Breast epithelium (tissue), 3 donors: Measurements from ENCODE around the gene FAM222A.

Experiments used
- POLR2A ChIP-seq: fragments of 450-650 bp; IDR thresholded peaks from one replicate; pipeline ENCODE4 v1.6.1; 2016; ENCODE audit warnings: antibody characterized with exemption, mild to moderate bottlenecking, moderate library complexity
- POLR2AphosphoS5 ChIP-seq, 3 donors: sonication (generic); formaldehyde crosslinking; IDR thresholded peaks; one replicate each; pipeline ENCODE4 v1.6.1; 2017; ENCODE audit warnings: antibody characterized with exemption in 3 of 3
- TF ChIP-seq, protein P1 (sequence below), 3 donors: fragments of 450-650 bp; IDR thresholded peaks; one replicate each; pipeline ENCODE4 v1.5.1; 2016 to 2017; ENCODE audit warnings: antibody characterized with exemption in 3 of 3, mild to moderate bottlenecking in 3 of 3, moderate library complexity in 3 of 3

DNA sequence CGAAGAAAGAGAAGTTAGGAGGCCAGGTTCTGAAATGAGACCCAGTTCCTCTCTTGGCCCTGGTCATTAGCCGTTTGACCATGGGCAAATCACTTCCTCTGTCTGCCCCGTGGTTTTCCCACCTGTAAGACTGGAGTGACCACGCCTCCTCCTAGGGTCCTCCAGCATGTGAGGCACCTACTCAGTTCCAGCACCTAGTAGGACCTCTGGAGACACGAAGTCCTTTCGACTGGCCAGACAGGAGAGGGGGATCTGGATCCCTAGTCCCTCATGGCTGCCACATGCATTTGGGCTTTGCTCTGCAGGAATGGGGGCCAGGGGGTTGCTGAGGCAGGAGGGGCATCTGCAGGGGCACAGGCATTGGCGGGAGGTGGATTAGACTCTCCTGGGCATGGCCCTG lies 103.2 kb downstream of the FAM222A start:
- TF ChIP-seq POLR2A (no peak), POLR2AphosphoS5 (IDR thresholded peaks at IDR 0.05) (no peak)
- TF ChIP-seq, protein P1, sequence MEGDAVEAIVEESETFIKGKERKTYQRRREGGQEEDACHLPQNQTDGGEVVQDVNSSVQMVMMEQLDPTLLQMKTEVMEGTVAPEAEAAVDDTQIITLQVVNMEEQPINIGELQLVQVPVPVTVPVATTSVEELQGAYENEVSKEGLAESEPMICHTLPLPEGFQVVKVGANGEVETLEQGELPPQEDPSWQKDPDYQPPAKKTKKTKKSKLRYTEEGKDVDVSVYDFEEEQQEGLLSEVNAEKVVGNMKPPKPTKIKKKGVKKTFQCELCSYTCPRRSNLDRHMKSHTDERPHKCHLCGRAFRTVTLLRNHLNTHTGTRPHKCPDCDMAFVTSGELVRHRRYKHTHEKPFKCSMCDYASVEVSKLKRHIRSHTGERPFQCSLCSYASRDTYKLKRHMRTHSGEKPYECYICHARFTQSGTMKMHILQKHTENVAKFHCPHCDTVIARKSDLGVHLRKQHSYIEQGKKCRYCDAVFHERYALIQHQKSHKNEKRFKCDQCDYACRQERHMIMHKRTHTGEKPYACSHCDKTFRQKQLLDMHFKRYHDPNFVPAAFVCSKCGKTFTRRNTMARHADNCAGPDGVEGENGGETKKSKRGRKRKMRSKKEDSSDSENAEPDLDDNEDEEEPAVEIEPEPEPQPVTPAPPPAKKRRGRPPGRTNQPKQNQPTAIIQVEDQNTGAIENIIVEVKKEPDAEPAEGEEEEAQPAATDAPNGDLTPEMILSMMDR (IDR thresholded peaks at IDR 0.05) = no peak
